GM21723 (cell line): Measurements from ENCODE around the gene DDRGK1.
"Not testable (repeated sequence)": the region's sequence is repeated elsewhere in the genome, so short reads cannot be mapped to it uniquely, and the experiment has no call there.

Experiments
- ATAC-seq: cut with Tn5 transposase; IDR thresholded peaks from one replicate; pipeline ENCODE4 v1.9.1; 2021; ENCODE audit warnings: mild to moderate bottlenecking, moderate library complexity; ENCODE audit not compliant: unreplicated experiment

Gene DDRGK1

GRCh38 chr20:3166913-3167342 lies 37.6 kb downstream of the DDRGK1 start:
- ATAC-seq, result no peak

- no peak for ATAC-seq
These were observed 38.1 kb downstream of the DDRGK1 start for GRCh38 chr20:3166338-3166912.

GRCh38 chr20:3165473-3166337 lies 38.8 kb downstream of the DDRGK1 start:
- ATAC-seq, result no peak

GRCh38 chr20:3164763-3165410 lies 39.6 kb downstream of the DDRGK1 start:
- no peak for ATAC-seq

- ATAC-seq, result no peak
These were observed 40.3 kb downstream of the DDRGK1 start for GRCh38 chr20:3164043-3164762.

GRCh38 chr20:3163099-3164042 lies 41.1 kb downstream of the DDRGK1 start:
- ATAC-seq, result no peak

GRCh38 chr20:3162080-3162611 lies 42.3 kb downstream of the DDRGK1 start:
- ATAC-seq, result no peak

GRCh38 chr20:3161316-3162079 lies 43.0 kb downstream of the DDRGK1 start:
- ATAC-seq, result no peak

- no peak for ATAC-seq
These were observed 44.1 kb downstream of the DDRGK1 start for GRCh38 chr20:3160418-3160817.

GRCh38 chr20:3158968-3159431 lies 45.5 kb downstream of the DDRGK1 start:
- no peak for ATAC-seq

- no peak for ATAC-seq
These were observed 46.7 kb downstream of the DDRGK1 start for GRCh38 chr20:3157817-3158216.

- peak; percentile 71 for ATAC-seq
These were observed 47.5 kb downstream of the DDRGK1 start for GRCh38 chr20:3156811-3157619.

GRCh38 chr20:3152057-3152644 lies 52.3 kb downstream of the DDRGK1 start:
- ATAC-seq, result not testable (repeated sequence)

GRCh38 chr20:3150908-3151307 lies 53.6 kb downstream of the DDRGK1 start:
- ATAC-seq, result no peak

- no peak for ATAC-seq
These were observed 57.6 kb downstream of the DDRGK1 start for GRCh38 chr20:3146732-3147341.

GRCh38 chr20:3141757-3142156 lies 62.7 kb downstream of the DDRGK1 start:
- ATAC-seq, result no peak
